K562 (cell line): ENCODE data around the gene ZC3H10. TPM values are rescaled to one million over a fixed set of nuclear protein-coding genes. Genes with fewer than 3 reads are reported as not detected.

Experiments
- ADNP ChIP-seq: fragments of 200-800 bp; sonication (Bioruptor generic); IDR thresholded peaks from 2 replicates; pipeline ENCODE4 v1.6.1; 2016; ENCODE audit warnings: missing genetic modification characterization, missing compliant biosample characterization
- ARID3A ChIP-seq: IDR thresholded peaks from 2 replicates; pipeline ENCODE4 v1.6.1; 2012; ENCODE audit warnings: low read depth, low read length, improper control_type of control experiment, borderline replicate concordance
- ELF1 ChIP-seq: fragments of 200-800 bp; sonication (Bioruptor generic); IDR thresholded peaks from 2 replicates; pipeline ENCODE4 v1.6.1; 2016; ENCODE audit warnings: missing genetic modification characterization, missing compliant biosample characterization
- EP400 ChIP-seq: fragments of 450-650 bp; IDR thresholded peaks from 2 replicates; pipeline ENCODE4 v1.6.1; 2017; ENCODE audit warnings: antibody characterized with exemption, mild to moderate bottlenecking, moderate library complexity
- HNRNPLL ChIP-seq: fragments of 200-400 bp; formaldehyde crosslinking; IDR thresholded peaks from 2 replicates; pipeline ENCODE4 v1.6.1; 2017; ENCODE audit warnings: low read length, low read depth, mild to moderate bottlenecking; ENCODE audit not compliant: poor library complexity, severe bottlenecking
- LEF1 ChIP-seq: fragments of 450-650 bp; IDR thresholded peaks from 2 replicates; pipeline ENCODE4 v1.6.1; 2016; ENCODE audit warnings: mild to moderate bottlenecking
- MGA ChIP-seq: fragments of 450-650 bp; IDR thresholded peaks from 2 replicates; pipeline ENCODE4 v1.6.1; 2016; ENCODE audit warnings: mild to moderate bottlenecking, moderate library complexity
- NONO ChIP-seq, 2 experiments: fragments of 200-400 bp in 1 of 2; fragments of 450-650 bp in 1 of 2; formaldehyde crosslinking in 1 of 2; IDR thresholded peaks; 2 replicates each; pipeline ENCODE4 v1.6.1; 2017; ENCODE audit warnings: low read depth in 2 of 2, mild to moderate bottlenecking in 2 of 2, moderate library complexity in 2 of 2, low read length in 1 of 2
- PHF8 ChIP-seq: fragments of 200-600 bp; sonication (generic); IDR thresholded peaks from 2 replicates; pipeline ENCODE4 v1.6.1; 2012; ENCODE audit warnings: mixed run types, mild to moderate bottlenecking, inconsistent platforms, low read length, moderate library complexity, borderline replicate concordance
- YBX1 ChIP-seq: fragments of 450-650 bp; IDR thresholded peaks from 2 replicates; pipeline ENCODE4 v1.7.1; 2016; ENCODE audit warnings: mild to moderate bottlenecking
- ZNF143 ChIP-seq: sonication (generic); formaldehyde crosslinking; IDR thresholded peaks from 2 replicates; pipeline ENCODE4 v1.9.0; 2022; ENCODE audit warnings: mild to moderate bottlenecking, missing genetic modification reagents
- ZNF561 ChIP-seq: fragments of 450-650 bp; formaldehyde crosslinking; conservative IDR thresholded peaks from 2 replicates; pipeline ENCODE4 v1.4.0; 2020; ENCODE audit warnings: mild to moderate bottlenecking, moderate library complexity
- polyA plus RNA-seq, 8 experiments: library from polyadenylated mRNA; depleted of rRNA in 4 of 8; stranded (reverse) in 5 of 8; unstranded in 3 of 8; fragments of >200 nt; fragmentation: Nextera tagmentation in 2 of 8; fragmentation: Illumina TruSeq in 1 of 8; extraction: Ambion mirVana in 2 of 8; extraction: Trizol in 1 of 8; gene quantifications; 2 replicates each; pipeline versions ENCODE4 v1.2.1 to v1.2.3, GENCODE V29; 2011 to 2014; ENCODE audit warnings: inconsistent platforms in 1 of 8, missing spikeins in 1 of 8
- total RNA-seq, 7 experiments: library from RNA; depleted of rRNA in 6 of 7; stranded (reverse); fragments of >200 nt in 6 of 7; fragmentation: Illumina TruSeq in 2 of 7; extraction: Trizol in 2 of 7; gene quantifications; 2 replicates each; pipeline versions ENCODE4 v1.2.1 to v1.2.3, GENCODE V29; 2011 to 2021; ENCODE audit warnings: low replicate concordance in 1 of 7

ZC3H10 gene
- total and polyA plus RNA-seq, 9 of the 15 experiments (the other 6 are each of a cell fraction or from before 2014, with no cell fraction given): 0.31 to 4.1 (median 1.6) TPM

- peak; percentile 72 for TF ChIP-seq MGA
- TF ChIP-seq LEF1: no peak
- TF ChIP-seq PHF8: peak; percentile 96
- TF ChIP-seq EP400: peak; percentile 99
- TF ChIP-seq ZNF143 (CRISPR knock-in tag): peak; percentile 90
- no peak for TF ChIP-seq ARID3A
- no peak for TF ChIP-seq ADNP
- peak; percentile 25 for TF ChIP-seq HNRNPLL
- no peak for TF ChIP-seq YBX1
- no peak for TF ChIP-seq ZNF561 (CRISPR knock-in tag)
- TF ChIP-seq NONO (IDR thresholded peaks at IDR 0.05; ENCODE audit: low read depth in 2 of 2, low read length in 1 of 2): peak; percentile 46 to 65; a peak in 2 of 4 replicates
- peak; percentile 84 for TF ChIP-seq ELF1 (tag)
Measured at GRCh38 chr12:56116267-56117081, 1.6 kb upstream of the ZC3H10 start, which contains the start of gene RPL41 (continued).
